GM19463 (cell line): Measurements from ENCODE around the gene ARMC7.
A peak's percentile ranks its signal among the peaks of the same experiment; 100 is the strongest.
"Not testable (repeated sequence)": the region's sequence is repeated elsewhere in the genome, so short reads cannot be mapped to it uniquely, and the experiment has no call there.

Source experiments
- ATAC-seq: cut with Tn5 transposase; IDR thresholded peaks from one replicate; pipeline ENCODE4 v1.9.1; 2021; ENCODE audit warnings: mild to moderate bottlenecking, moderate library complexity; ENCODE audit not compliant: unreplicated experiment

The ARMC7 gene

DNA sequence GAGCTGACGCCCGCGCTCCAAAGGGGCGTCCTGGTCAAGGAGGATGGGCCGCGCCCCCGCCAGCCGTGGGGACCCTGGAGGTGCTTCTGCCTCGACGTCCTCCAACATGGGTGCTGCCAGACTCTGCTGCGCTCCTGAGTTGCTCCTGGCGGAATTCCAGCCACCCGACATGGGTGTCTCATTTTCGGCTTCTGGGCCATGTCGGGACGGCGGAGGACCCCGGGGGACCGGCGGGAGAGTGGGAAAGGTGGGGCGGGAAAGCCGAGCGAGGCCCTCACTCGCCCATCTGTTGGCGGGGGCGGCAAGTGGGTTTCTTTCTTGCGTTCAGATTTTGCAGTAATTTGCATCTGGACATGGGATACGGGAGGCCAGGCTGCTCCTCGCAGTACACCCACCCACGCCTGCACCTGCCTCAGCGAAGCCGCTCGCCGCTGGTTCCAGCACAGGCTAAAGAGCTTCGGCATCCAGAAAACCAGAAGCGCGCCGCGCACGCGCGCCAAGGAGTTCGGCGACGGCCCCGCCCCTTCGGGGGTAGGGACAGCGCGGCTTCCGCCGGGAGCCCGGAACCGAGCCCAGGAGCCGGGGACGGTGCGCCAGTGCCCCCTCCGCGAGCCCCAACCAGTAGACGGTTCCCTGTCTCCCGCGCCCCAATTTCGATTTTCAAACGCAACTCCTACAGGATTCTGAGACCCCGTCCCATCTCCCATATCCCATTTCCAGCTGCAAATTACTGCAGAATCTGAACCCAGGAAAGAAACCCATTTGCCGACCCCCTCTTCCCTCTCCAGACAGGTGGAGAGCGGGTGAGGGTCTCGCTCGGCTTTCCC, at the start of gene ARMC7:
ARMC7 (plus strand) TSS at position 563 of the 827 bp plus-strand sequence. CDS start 320 bp downstream, outside the sequence.
- ATAC-seq: peak; percentile 82

DNA sequence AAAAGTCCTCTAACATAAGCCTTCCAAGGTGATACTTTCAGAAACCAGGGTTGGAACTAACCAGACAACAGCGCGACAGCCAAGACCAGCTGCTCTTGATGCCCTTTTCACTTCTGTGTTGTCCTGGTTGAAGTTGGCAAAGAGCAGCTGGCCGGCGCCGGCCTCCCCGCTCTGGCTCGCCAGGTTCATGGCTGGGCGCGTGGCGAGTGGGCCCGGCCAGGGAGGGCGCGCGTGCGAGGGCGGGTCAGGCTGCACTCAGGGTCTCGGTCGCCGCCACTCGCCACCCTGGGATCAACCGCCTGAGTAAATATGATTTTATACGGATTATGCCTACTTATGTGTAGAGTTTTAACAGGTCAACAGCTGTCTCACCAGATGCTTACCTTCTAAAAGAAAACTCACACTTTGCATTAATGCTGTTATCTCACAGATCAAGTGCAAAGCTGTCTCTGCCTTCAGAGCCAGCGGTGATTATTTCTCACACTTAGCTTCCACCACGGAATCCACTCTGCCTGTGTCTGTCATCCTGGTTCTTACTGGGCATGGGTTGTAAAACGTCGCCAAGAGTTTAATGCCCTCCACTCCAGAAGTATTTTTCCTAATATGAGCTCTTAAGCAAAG, 49.2 kb upstream of the ARMC7 start:
- ATAC-seq: no peak

- ATAC-seq: no peak
These were observed 48.7 kb upstream of the ARMC7 start for GRCh38 chr17:75061055-75061438.

DNA sequence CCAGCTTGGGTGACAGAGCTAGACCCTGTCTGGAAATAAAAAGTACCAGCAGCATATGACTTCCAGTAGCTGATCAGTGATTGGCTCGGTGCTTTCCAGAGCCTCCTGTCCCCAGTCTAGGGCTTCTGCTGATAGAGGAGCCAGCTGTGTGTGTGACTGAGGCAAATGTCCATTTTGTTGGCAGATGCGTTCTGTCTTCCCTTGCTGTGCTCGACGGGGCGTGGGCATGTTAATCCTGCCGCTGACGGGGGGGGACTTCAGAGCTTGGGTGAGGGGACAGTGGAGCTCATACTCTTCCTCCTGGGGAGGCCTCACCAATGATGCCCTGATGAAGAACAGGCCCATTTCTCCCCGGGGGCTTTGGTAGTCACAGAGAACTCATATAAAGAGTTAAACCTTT, 48.2 kb upstream of the ARMC7 start:
- ATAC-seq: no peak

DNA sequence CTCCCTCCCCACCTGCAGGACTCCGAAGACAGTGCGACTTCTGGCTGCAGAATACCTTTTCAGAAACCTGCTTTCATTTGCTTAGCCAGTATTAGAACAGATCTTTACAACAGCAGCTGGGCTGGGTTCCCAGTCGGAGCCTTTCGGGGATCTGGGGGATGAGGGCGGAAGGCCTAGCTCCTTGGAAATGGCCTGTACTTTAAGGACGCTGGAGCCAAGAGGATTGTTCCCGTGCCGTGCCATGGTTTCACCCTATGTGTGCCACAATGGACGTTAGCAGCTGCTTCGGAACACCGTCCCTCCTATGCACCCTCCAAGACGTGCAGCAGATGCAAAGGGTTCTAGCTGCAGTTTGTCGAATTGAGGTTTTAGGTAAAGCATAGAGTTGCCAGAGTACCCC, 46.6 kb upstream of the ARMC7 start:
- ATAC-seq: no peak

DNA sequence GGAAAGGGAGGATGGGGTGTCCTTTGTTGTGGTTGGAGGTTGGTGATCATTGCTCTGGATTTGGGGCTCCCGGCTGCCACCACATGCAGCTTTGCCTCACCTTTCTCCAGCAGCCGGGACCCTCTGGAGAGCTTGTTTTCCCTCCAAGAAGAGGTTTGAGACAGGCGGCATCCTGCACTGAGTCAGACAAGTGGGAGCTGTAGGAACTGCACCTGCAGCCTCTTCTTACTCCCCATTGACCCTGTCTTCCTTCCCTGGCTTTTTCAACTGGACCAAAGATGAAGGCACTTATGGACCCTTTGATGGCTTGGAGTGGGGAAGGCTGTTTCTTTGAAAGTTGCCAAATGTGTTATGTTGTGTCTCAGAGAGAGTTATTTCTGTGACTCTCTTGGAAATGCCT, 46.1 kb upstream of the ARMC7 start:
- ATAC-seq: no peak

DNA sequence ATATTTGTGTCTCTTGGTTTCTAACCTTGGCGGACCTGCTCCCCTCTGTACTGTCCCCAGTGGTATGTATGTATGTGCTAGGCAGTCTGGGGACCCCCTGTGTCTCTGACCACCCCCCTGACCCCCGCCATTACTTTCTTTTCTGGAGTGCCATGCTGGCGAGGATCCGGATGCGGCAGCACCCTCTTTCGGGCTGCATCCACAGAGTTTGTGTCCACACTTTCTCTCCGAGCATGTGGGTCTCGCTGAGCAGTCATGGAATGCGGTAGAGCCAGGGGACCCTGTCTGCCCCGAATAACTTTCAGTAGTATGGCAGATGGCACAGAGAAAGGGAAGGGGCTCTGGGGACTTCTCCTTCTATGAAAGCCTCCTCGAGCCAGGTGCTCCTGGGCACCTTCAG, 45.7 kb upstream of the ARMC7 start:
- no peak for ATAC-seq

DNA sequence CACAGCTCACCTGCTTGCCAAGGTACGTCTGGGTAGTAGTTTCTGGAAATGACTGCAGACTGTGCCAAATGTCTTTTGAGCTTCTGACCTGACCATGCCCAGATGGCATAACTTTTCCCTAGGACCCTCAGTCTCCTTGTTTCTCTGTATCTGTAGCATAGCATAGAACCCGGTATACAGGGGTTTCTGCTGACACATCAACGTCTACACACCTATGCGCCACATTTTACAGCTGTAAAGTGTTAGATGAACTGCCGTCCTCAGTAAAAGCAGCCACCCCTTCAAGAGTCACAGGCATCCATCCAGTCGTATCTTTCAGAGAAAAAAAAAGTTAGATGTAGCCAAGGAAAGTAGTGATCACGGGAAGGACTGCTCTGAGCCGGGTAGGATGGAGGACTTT, 45.3 kb upstream of the ARMC7 start:
- ATAC-seq: no peak

- no peak for ATAC-seq
These were observed 44.8 kb upstream of the ARMC7 start for GRCh38 chr17:75064867-75065561.

GRCh38 chr17:75065562-75066151, 44.1 kb upstream of the ARMC7 start:
- ATAC-seq: no peak

DNA sequence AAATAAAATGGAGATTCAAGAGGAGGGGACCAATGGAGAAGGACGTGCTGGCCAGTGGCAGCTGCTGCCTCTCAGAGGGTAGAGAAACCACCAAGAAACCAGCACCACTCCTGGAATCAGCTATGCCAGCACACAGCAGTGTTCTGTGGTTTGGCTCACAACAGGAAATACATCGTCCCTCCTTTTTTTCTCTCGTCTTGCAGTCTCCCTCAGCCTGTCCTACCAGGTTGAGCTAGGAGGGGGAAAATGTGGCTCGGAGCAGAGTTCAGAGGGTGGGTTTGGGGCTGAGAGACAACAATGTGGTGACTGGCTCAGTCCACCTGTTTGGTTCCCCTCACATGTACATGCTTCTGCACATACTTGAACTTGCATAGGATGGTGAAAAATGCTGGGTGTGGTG, 41.9 kb upstream of the ARMC7 start:
- no peak for ATAC-seq

- no peak for ATAC-seq
These were observed 41.0 kb upstream of the ARMC7 start for GRCh38 chr17:75068750-75069149.

DNA sequence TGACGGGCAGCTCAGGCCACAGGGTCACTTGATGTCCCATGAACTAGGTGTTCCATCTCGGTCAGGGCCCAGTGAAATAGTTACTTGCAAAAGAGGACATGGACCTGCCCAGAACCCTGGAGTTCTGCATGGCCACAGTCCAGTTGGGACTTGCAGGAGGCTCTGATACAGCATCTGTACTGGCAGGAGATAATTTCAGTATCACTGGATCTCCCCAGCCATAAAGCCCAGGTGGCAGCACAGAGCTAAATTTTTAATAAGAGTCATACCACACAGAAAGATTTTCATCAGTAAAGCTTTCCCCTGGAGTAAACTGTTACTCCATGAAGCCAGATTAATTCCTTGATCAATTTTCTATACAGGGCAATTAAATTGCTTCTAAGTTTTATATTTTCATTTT, 40.0 kb upstream of the ARMC7 start:
- no peak for ATAC-seq

GRCh38 chr17:75071478-75072271, 38.1 kb upstream of the ARMC7 start:
- ATAC-seq: not testable (repeated sequence)

- not testable (repeated sequence) for ATAC-seq
These were observed 36.9 kb upstream of the ARMC7 start for GRCh38 chr17:75072909-75073308.

DNA sequence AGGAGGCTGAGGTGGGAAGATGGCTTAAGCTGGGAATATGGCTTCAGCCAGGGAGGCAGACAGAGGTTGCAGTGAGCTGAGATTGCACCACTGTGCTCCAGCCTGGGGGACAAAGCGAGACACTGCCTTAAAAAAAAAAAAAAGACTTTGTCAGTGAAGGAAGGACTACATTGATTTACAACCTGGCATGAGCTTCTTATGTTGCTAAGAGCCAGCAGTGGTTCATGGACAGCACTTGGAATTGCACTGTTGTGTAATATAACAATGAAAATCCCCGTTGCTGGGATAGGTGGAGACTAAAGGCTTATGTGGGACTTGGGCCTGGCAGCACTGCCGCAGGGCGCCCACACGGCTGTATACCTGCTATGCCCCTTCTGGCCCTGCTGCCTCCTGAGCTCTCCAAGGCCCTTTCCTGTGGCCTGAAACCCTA, 36.1 kb upstream of the ARMC7 start:
- no peak for ATAC-seq

GRCh38 chr17:75074532-75074931, 35.2 kb upstream of the ARMC7 start:
- no peak for ATAC-seq

GRCh38 chr17:75075597-75076336, 34.0 kb upstream of the ARMC7 start:
- ATAC-seq: no peak

DNA sequence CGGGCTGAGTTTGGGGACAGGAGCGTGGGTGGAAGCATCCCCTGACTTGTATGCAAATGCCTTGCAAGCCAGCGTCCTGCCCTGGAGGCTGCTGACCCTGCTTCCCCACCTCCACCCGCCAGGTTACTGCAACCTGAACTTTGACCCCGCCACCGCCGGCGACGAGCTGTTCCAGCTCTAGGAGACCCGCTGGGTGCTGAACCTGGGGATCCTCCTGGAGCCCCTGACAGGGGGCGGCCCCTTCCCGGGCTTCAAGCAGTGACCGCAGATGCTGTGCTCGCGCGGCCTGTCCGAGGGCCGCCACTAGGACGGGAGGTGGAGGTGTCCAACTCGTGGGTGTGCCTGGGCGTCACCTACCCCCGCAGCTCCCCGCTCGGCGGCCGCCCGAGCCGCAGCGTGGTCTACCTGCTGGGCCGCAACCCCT, 32.7 kb upstream of the ARMC7 start:
- no peak for ATAC-seq
